Muscle layer of colon (tissue), 2 donors: ENCODE measurements around the gene TMEM151A.
A peak's percentile ranks its signal among the peaks of the same experiment; 100 is the strongest.
"Not testable (repeated sequence)": the region's sequence is repeated elsewhere in the genome, so short reads cannot be mapped to it uniquely, and the experiment has no call there.

Experiments
- H3K27ac ChIP-seq: one replicate; pipeline ENCODE4 v1.7.0; 2013; ENCODE audit warnings: low read depth, mild to moderate bottlenecking, low read length, moderate library complexity
- H3K27me3 ChIP-seq, 2 donors: one replicate each; pipeline ENCODE4 v1.7.0; 2013; ENCODE audit warnings: low read length in 2 of 2, mild to moderate bottlenecking in 2 of 2; ENCODE audit not compliant: insufficient read depth in 2 of 2, control insufficient read depth in 1 of 2
- H3K36me3 ChIP-seq: one replicate; pipeline ENCODE4 v1.7.0; 2013; ENCODE audit warnings: mild to moderate bottlenecking, low read length; ENCODE audit not compliant: insufficient read depth
- H3K4me1 ChIP-seq: one replicate; pipeline ENCODE4 v1.7.0; 2013; ENCODE audit warnings: mild to moderate bottlenecking, low read length; ENCODE audit not compliant: insufficient read depth
- H3K4me3 ChIP-seq, 2 donors: one replicate each; pipeline ENCODE4 v1.7.0; 2013; ENCODE audit warnings: low read length in 2 of 2, low read depth in 1 of 2, mild to moderate bottlenecking in 1 of 2, moderate library complexity in 1 of 2
- H3K9ac ChIP-seq: one replicate; pipeline ENCODE4 v1.7.0; 2013; ENCODE audit warnings: low read length
- H3K9me3 ChIP-seq: one replicate; pipeline ENCODE4 v1.7.0; 2013; ENCODE audit warnings: mild to moderate bottlenecking, low read length
- donor health status: abdominal sarcoma.
- donor health status: Adenocarcinoma of cecum.

The TMEM151A gene

GRCh38 chr11:66268244-66268951, 23.3 kb upstream of the TMEM151A start, which contains the start of gene RAB1B:
Gene RAB1B (plus strand): TSS chr11:66268639. CDS start chr11:66268680, 41 bp downstream.
- H3K4me3 ChIP-seq = peak within 1 kb of the TSS; percentile 68 to 88
- H3K36me3 ChIP-seq = peaks cover 39% of the 10 kb centered on the region
- H3K27me3 ChIP-seq = no peaks in the 10 kb centered on the region
- peak within 1 kb of the TSS; percentile 100 for H3K27ac ChIP-seq
- H3K9me3 ChIP-seq = no peaks in the 10 kb centered on the region
- peak within 1 kb of the TSS; percentile 71 for H3K9ac ChIP-seq
- peaks cover 30% of the 10 kb centered on the region for H3K4me1 ChIP-seq

GRCh38 chr11:66268952-66269905, 22.5 kb upstream of the TMEM151A start:
- H3K4me3 ChIP-seq = peak overlapping the region; percentile 67 to 88
- no peaks in the 10 kb centered on the region for H3K9me3 ChIP-seq
- no peaks in the 10 kb centered on the region for H3K27me3 ChIP-seq
- peak overlapping the region; percentile 71 for H3K9ac ChIP-seq
- peaks cover 42% of the 10 kb centered on the region for H3K36me3 ChIP-seq
- peaks cover 30% of the 10 kb centered on the region for H3K4me1 ChIP-seq
- peak overlapping the region; percentile 98 for H3K27ac ChIP-seq

- Histone ChIP-seq H3K27me3 (no peaks in the 10 kb centered on the region), H3K9me3 (no peaks in the 10 kb centered on the region), H3K4me1 (peaks cover 20% of the 10 kb centered on the region), H3K36me3 (peaks cover 46% of the 10 kb centered on the region), H3K27ac (no peak overlapping the region), H3K9ac (no peak overlapping the region), H3K4me3 (no peak overlapping the region)
Observed at GRCh38 chr11:66271816-66272215, 19.9 kb upstream of the TMEM151A start.

GRCh38 chr11:66272596-66272995, 19.1 kb upstream of the TMEM151A start:
- H3K4me3 ChIP-seq = no peak overlapping the region
- H3K9me3 ChIP-seq = no peaks in the 10 kb centered on the region
- H3K9ac ChIP-seq = no peak overlapping the region
- H3K27ac ChIP-seq = no peak overlapping the region
- peaks cover 46% of the 10 kb centered on the region for H3K36me3 ChIP-seq
- peaks cover 17% of the 10 kb centered on the region for H3K4me1 ChIP-seq
- H3K27me3 ChIP-seq = no peaks in the 10 kb centered on the region

GRCh38 chr11:66274219-66274618, 17.5 kb upstream of the TMEM151A start:
- H3K9me3 ChIP-seq = no peaks in the 10 kb centered on the region
- H3K27me3 ChIP-seq = no peaks in the 10 kb centered on the region
- no peak overlapping the region for H3K27ac ChIP-seq
- peaks cover 46% of the 10 kb centered on the region for H3K36me3 ChIP-seq
- no peak overlapping the region for H3K9ac ChIP-seq
- H3K4me1 ChIP-seq = peaks cover 17% of the 10 kb centered on the region
- no peak overlapping the region for H3K4me3 ChIP-seq

- H3K4me3 ChIP-seq = no peak overlapping the region
- H3K27ac ChIP-seq = no peak overlapping the region
- H3K36me3 ChIP-seq = peaks cover 46% of the 10 kb centered on the region
Observed at GRCh38 chr11:66275396-66275795, 16.3 kb upstream of the TMEM151A start.

GRCh38 chr11:66275984-66276612, 15.6 kb upstream of the TMEM151A start:
- no peaks in the 10 kb centered on the region for H3K9me3 ChIP-seq
- H3K4me3 ChIP-seq = no peak overlapping the region
- H3K9ac ChIP-seq = no peak overlapping the region
- H3K27ac ChIP-seq = no peak overlapping the region
- H3K27me3 ChIP-seq = no peaks in the 10 kb centered on the region
- peaks cover 46% of the 10 kb centered on the region for H3K36me3 ChIP-seq
- H3K4me1 ChIP-seq = no peaks in the 10 kb centered on the region

More at GRCh38 chr11:66275396-66275795, 16.3 kb upstream of the TMEM151A start:
- Histone ChIP-seq H3K9me3 (no peaks in the 10 kb centered on the region), H3K27me3 (no peaks in the 10 kb centered on the region), H3K9ac (no peak overlapping the region), H3K4me1 (peaks cover 5% of the 10 kb centered on the region)

- H3K9ac ChIP-seq, H3K27ac ChIP-seq, H3K4me1 ChIP-seq, H3K4me3 ChIP-seq, H3K9me3 ChIP-seq, H3K27me3 ChIP-seq: not testable (repeated sequence)
- peaks cover 45% of the 10 kb centered on the region for H3K36me3 ChIP-seq
Observed at GRCh38 chr11:66276619-66277018, 15.1 kb upstream of the TMEM151A start.

GRCh38 chr11:66277064-66277463, 14.6 kb upstream of the TMEM151A start:
- not testable (repeated sequence) for H3K4me3 ChIP-seq, H3K27me3 ChIP-seq, H3K9ac ChIP-seq, H3K9me3 ChIP-seq, H3K4me1 ChIP-seq, H3K27ac ChIP-seq
- H3K36me3 ChIP-seq = peaks cover 40% of the 10 kb centered on the region

GRCh38 chr11:66277471-66278362, 14.0 kb upstream of the TMEM151A start, which contains the start of gene CNIH2:
Gene CNIH2 (plus strand): TSS chr11:66278175. CDS start chr11:66278457, 282 bp downstream.
- H3K27ac ChIP-seq = peak within 1 kb of the TSS; percentile 32
- H3K9ac ChIP-seq = no peak within 1 kb of the TSS
- H3K4me1 ChIP-seq = peaks cover 8% of the 10 kb centered on the region
- H3K9me3 ChIP-seq = no peaks in the 10 kb centered on the region
- H3K4me3 ChIP-seq = no peak within 1 kb of the TSS
- no peaks in the 10 kb centered on the region for H3K27me3 ChIP-seq
- H3K36me3 ChIP-seq = peaks cover 34% of the 10 kb centered on the region
